ENCODE data around the gene ITGA2. TPM values are rescaled to one million over a fixed set of nuclear protein-coding genes. Genes with fewer than 3 reads are reported as not detected.

ITGA2 gene
- total and polyA plus RNA-seq, 9 of the 15 experiments (the other 6 are each of a cell fraction or from before 2014, with no cell fraction given), result 0.01 to 0.09 (median 0.03) TPM; not detected in 5

DNA sequence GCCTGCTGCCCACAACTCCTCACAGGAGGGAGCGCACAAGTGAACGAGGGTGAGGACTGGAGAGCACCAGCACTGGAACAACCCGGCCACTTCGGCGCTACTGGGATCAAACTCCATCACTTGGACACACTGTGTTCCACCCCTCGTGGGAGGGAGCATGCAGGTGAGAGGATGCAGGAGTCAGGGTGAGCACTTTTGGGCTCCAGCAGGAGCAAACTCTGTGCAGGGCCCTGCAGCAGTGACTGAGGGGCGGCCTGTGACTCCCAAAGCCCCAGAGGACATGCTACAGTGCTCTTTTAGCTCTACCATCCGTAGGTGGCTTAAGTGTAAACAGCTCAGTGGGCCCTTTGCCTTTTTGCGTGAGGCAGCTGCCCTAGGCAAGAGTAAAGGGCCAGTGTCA is 124.8 kb downstream of the ITGA2 start (continued):
- TF ChIP-seq, protein P1, sequence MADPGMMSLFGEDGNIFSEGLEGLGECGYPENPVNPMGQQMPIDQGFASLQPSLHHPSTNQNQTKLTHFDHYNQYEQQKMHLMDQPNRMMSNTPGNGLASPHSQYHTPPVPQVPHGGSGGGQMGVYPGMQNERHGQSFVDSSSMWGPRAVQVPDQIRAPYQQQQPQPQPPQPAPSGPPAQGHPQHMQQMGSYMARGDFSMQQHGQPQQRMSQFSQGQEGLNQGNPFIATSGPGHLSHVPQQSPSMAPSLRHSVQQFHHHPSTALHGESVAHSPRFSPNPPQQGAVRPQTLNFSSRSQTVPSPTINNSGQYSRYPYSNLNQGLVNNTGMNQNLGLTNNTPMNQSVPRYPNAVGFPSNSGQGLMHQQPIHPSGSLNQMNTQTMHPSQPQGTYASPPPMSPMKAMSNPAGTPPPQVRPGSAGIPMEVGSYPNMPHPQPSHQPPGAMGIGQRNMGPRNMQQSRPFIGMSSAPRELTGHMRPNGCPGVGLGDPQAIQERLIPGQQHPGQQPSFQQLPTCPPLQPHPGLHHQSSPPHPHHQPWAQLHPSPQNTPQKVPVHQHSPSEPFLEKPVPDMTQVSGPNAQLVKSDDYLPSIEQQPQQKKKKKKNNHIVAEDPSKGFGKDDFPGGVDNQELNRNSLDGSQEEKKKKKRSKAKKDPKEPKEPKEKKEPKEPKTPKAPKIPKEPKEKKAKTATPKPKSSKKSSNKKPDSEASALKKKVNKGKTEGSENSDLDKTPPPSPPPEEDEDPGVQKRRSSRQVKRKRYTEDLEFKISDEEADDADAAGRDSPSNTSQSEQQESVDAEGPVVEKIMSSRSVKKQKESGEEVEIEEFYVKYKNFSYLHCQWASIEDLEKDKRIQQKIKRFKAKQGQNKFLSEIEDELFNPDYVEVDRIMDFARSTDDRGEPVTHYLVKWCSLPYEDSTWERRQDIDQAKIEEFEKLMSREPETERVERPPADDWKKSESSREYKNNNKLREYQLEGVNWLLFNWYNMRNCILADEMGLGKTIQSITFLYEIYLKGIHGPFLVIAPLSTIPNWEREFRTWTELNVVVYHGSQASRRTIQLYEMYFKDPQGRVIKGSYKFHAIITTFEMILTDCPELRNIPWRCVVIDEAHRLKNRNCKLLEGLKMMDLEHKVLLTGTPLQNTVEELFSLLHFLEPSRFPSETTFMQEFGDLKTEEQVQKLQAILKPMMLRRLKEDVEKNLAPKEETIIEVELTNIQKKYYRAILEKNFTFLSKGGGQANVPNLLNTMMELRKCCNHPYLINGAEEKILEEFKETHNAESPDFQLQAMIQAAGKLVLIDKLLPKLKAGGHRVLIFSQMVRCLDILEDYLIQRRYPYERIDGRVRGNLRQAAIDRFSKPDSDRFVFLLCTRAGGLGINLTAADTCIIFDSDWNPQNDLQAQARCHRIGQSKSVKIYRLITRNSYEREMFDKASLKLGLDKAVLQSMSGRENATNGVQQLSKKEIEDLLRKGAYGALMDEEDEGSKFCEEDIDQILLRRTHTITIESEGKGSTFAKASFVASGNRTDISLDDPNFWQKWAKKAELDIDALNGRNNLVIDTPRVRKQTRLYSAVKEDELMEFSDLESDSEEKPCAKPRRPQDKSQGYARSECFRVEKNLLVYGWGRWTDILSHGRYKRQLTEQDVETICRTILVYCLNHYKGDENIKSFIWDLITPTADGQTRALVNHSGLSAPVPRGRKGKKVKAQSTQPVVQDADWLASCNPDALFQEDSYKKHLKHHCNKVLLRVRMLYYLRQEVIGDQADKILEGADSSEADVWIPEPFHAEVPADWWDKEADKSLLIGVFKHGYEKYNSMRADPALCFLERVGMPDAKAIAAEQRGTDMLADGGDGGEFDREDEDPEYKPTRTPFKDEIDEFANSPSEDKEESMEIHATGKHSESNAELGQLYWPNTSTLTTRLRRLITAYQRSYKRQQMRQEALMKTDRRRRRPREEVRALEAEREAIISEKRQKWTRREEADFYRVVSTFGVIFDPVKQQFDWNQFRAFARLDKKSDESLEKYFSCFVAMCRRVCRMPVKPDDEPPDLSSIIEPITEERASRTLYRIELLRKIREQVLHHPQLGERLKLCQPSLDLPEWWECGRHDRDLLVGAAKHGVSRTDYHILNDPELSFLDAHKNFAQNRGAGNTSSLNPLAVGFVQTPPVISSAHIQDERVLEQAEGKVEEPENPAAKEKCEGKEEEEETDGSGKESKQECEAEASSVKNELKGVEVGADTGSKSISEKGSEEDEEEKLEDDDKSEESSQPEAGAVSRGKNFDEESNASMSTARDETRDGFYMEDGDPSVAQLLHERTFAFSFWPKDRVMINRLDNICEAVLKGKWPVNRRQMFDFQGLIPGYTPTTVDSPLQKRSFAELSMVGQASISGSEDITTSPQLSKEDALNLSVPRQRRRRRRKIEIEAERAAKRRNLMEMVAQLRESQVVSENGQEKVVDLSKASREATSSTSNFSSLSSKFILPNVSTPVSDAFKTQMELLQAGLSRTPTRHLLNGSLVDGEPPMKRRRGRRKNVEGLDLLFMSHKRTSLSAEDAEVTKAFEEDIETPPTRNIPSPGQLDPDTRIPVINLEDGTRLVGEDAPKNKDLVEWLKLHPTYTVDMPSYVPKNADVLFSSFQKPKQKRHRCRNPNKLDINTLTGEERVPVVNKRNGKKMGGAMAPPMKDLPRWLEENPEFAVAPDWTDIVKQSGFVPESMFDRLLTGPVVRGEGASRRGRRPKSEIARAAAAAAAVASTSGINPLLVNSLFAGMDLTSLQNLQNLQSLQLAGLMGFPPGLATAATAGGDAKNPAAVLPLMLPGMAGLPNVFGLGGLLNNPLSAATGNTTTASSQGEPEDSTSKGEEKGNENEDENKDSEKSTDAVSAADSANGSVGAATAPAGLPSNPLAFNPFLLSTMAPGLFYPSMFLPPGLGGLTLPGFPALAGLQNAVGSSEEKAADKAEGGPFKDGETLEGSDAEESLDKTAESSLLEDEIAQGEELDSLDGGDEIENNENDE (IDR thresholded peaks at IDR 0.05; ENCODE audit: low read depth, low read length), result no peak
- TF ChIP-seq MXI1 (IDR thresholded peaks at IDR 0.05; ENCODE audit: low read depth, low read length) (no peak), ZNF212 (CRISPR knock-in tag; IDR thresholded peaks at IDR 0.05) (no peak), HDAC8 (tag; IDR thresholded peaks at IDR 0.05) (no peak), TAF15 (IDR thresholded peaks at IDR 0.05; ENCODE audit: low read depth, low read length) (no peak)
- TF ChIP-seq, protein P2, sequence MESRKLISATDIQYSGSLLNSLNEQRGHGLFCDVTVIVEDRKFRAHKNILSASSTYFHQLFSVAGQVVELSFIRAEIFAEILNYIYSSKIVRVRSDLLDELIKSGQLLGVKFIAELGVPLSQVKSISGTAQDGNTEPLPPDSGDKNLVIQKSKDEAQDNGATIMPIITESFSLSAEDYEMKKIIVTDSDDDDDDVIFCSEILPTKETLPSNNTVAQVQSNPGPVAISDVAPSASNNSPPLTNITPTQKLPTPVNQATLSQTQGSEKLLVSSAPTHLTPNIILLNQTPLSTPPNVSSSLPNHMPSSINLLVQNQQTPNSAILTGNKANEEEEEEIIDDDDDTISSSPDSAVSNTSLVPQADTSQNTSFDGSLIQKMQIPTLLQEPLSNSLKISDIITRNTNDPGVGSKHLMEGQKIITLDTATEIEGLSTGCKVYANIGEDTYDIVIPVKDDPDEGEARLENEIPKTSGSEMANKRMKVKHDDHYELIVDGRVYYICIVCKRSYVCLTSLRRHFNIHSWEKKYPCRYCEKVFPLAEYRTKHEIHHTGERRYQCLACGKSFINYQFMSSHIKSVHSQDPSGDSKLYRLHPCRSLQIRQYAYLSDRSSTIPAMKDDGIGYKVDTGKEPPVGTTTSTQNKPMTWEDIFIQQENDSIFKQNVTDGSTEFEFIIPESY (CRISPR knock-in tag; IDR thresholded peaks at IDR 0.05), result no peak

Measured in K562 (cell line).